ENCODE results near the gene CALML3.

CALML3 gene

GRCh38 chr10:5538892-5539651, 14.3 kb downstream of the CALML3 start:
- no peak for DNase-seq (ENCODE audit: low read depth in 3 of 3)

GRCh38 chr10:5540080-5540479, 15.3 kb downstream of the CALML3 start:
- no peak for DNase-seq (ENCODE audit: low read depth in 3 of 3)

- no peak for DNase-seq (ENCODE audit: low read depth in 3 of 3)
These were observed 16.1 kb downstream of the CALML3 start for GRCh38 chr10:5540891-5541290.

GRCh38 chr10:5542100-5542499, 17.3 kb downstream of the CALML3 start:
- DNase-seq (ENCODE audit: low read depth in 3 of 3), result no peak

GRCh38 chr10:5543623-5544022, 18.9 kb downstream of the CALML3 start:
- DNase-seq (ENCODE audit: low read depth in 3 of 3), result no peak

- no peak for DNase-seq (ENCODE audit: low read depth in 3 of 3)
These were observed 19.6 kb downstream of the CALML3 start for GRCh38 chr10:5544216-5544805.

GRCh38 chr10:5545011-5545410, 20.2 kb downstream of the CALML3 start:
- no peak for DNase-seq (ENCODE audit: low read depth in 3 of 3)

GRCh38 chr10:5545426-5545777, 20.6 kb downstream of the CALML3 start:
- no peak for DNase-seq (ENCODE audit: low read depth in 3 of 3)

GRCh38 chr10:5545778-5546710, 21.3 kb downstream of the CALML3 start:
- DNase-seq (ENCODE audit: low read depth in 3 of 3), result no peak

- DNase-seq (ENCODE audit: low read depth in 3 of 3), result no peak
These were observed 22.3 kb downstream of the CALML3 start for GRCh38 chr10:5546891-5547680.

- DNase-seq (ENCODE audit: low read depth in 3 of 3), result no peak
These were observed 22.8 kb downstream of the CALML3 start for GRCh38 chr10:5547681-5547930.

GRCh38 chr10:5547931-5548660, 23.3 kb downstream of the CALML3 start:
- DNase-seq (ENCODE audit: low read depth in 3 of 3), result no peak

- DNase-seq (ENCODE audit: low read depth in 3 of 3), result no peak
These were observed 24.9 kb downstream of the CALML3 start for GRCh38 chr10:5549462-5550249.

- no peak for DNase-seq (ENCODE audit: low read depth in 3 of 3)
These were observed 25.4 kb downstream of the CALML3 start for GRCh38 chr10:5550250-5550545.

- DNase-seq (ENCODE audit: low read depth in 3 of 3), result no peak
These were observed 26.1 kb downstream of the CALML3 start for GRCh38 chr10:5550621-5551530.

- DNase-seq (ENCODE audit: low read depth in 3 of 3), result peak in 2 of 3 experiments; percentile 14 to 52
These were observed 27.0 kb downstream of the CALML3 start for GRCh38 chr10:5551531-5552375.

GRCh38 chr10:5552376-5553321, 27.9 kb downstream of the CALML3 start:
- DNase-seq (ENCODE audit: low read depth in 3 of 3), result no peak

Measured in stimulated activated CD4-positive, alpha-beta T cell treated with anti-CD3 and anti-CD28 coated beads, TNF-alpha, amount 100 ng/mL, for 4 hours (primary cell).